ENCODE results near the gene DEFB114.

Gene DEFB114

DNA sequence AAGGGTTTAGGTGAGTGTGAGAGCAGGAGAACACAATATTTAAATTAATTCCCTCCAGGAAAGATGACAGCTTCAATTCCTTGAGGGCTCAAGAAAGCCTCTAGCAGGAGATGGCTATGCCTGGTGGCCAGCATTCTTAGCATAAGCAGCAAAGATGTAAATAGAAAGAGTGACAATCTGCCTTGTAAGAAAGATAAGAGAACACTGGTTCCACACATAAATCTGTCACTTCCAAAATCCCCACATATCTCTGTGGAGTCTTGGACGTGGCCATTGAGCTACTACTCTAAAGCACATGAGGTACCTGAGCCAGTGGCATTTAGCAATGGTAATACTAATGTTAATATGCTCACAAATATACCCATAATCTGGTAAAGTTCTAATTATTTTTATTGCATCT is 29.2 kb downstream of the DEFB114 start:
- DNase-seq, result no peak

DNA sequence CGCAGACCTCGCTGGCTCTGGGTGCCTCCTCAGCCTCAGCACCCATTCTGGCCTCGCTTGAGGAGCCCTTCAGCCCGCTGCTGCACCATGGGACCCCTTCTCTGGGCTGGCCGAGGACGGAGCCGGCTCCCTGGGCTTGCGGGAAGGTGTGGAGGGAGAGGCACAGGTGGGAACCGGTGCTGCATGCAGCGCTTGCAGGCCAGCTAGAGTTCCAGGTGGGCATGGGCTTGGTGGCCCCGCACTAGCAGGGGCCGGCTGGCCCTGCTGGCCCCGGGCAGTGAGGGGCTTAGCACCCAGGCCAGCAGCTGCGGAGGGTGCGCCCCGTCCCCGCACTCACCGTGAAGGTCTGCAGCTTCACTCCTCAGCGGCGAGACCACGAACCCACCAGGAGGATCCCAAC is 30.4 kb downstream of the DEFB114 start:
- no peak for DNase-seq

DNA sequence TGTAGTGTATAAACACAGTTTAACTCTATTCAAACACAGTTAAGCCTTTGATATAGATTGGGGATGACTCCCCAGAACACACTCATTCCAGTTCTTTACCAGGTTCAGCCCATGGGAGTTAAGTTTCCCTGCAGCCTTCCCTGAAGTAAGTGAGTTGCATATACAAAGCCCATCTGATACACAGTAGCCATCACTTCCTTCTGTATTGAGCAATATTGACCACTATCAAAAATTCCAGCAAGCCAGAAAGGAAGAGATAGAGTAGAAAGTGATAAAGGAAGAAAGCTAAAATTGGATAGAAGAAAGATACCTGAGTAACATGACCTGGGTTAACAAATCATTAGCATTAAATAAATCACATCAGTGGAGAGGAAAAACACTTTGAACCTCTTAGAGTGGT is 34.6 kb downstream of the DEFB114 start:
- no peak for DNase-seq

DNA sequence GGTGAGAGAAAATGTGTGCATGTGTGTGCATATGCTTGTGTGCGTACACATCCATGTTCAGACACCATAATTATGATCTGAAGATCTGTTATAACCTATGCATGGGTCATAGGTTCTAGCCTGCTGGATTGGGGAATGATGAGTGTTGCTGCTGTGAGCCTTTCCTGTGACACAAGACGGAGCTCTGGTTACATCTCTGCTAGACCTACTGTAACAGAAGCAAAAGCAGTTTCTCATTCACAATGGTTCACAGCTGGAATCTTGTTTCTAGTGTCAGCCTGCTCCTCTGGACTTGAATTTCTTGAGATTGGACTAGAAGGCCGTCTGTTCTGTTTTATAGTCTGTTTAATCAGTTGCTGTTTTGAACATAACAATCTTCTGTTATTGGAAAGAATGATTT is 40.1 kb downstream of the DEFB114 start:
- peak in 1 of 2 experiments; percentile 7 for DNase-seq

DNA sequence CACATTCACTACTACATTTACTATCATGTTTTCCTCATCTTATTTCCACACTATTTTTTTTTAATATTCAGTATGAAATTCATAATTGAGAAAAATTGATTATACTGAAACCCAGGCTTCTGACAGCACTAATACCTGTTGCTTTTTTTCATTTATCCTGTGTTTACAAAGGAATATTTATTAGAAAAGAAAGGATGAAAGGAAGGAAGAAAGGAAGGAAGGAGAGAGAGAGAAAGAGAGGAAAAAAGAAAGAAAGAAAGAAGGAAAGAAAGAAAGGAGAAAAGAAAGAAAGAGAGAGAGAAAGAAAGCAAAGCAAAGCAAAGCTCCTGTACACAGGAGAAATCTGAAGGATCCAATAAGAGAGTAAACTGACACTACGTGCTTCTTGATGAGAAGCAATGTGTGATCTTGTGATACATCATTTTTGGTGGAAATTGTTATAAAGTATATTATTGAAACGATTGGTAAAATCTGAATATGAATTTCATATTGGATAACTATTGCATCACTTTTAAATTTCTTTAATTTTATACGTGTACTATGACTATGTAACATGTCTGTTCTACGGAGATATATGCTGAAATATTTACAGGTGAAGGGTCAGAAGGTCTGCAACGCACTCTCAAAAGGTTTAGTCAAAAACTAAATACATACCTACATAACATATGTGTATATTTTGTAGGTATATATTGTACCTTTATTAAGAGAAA is 43.9 kb downstream of the DEFB114 start:
- no peak for DNase-seq

DNA sequence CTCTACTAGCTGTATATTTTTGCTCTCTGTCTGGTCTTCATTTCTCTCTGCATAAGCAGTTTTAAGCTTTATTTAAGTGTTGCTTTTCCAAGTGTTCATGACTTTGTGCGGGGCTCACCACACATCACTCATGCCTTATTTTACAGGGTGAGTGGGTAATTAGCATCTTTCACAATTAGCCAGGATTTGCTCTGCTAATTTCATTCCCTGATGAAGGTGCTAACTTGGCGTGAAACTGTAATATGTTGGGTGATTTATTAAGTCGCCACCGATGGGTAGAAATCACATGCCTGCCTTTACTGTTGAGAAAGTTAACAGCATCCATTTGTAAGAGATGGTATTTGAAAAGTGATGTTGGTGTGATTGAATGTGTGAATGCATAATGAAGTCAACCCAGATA is 44.7 kb downstream of the DEFB114 start:
- DNase-seq, result no peak

DNA sequence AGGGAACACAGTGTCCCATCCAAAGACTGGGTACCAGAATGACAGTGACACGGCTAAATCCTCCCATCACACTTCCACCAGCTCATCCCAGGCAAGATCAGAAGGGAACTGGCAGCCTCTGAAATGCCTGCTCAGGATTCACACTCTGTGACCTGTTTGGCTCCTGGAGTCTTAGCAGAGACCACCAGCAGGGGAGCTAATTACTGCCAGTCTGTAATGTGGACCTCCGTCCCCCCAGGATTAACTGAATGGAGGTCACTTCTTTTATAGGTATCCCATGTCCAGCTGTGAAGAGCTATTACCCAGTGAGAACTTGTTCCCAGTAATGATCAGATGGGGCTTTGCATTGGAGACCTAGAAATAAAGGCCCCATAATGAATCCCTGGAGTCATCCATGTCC is 45.2 kb downstream of the DEFB114 start:
- no peak for DNase-seq

DNA sequence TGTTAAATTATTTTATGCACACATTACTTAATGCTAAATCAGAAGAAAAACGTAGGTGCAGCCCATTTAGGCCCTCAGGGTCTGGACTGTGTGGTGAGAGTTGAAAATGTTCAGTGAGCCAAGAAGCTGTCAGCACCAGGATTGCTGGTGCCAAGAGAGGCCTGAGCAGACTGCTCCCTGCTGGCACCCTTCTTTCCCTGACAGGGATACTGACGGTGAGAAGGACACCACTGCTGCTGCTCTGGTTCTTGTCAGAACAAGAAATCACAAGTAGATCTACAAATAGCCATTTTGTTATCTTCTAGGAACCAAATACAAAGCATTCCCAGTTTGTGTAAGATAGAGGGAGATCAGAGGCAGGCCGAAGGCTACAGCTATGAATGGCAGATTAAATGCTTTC is 48.9 kb downstream of the DEFB114 start:
- peak; percentile 10 to 52 for DNase-seq

DNA sequence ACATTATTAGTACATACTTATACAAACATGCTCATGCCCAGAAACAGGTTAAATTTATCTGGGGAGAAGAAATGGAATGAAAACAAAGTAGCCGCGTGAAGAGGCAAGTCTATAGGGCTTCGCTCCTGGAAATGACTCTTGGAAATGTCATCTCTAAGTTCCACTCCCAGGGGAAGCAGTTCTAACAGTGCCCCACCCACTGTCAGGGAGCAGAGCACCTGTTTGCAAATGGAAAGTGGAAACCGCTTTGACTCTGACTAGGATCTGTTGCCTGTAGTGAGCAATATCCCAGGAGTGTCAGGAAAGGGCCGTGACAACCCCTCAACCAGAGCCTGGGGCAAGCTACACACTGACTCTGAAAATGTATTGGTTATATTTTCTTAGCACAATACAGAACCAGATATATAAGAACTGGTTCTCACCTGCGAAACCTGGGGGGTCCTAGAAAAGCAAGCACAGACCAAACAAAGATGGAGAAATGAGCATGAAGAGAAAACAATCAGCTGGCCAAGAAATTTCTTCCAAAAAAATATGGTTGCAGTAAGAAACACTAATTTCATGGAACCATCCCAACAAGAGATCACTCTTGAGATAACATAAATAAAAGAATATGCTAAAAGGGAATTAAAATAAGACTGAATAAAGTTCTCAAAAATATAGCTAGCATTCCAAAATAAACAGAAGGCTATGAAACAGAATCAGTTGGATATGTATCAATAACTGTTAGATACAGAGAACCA is 50.2 kb downstream of the DEFB114 start:
- peak; percentile 94 to 98 for DNase-seq

DNA sequence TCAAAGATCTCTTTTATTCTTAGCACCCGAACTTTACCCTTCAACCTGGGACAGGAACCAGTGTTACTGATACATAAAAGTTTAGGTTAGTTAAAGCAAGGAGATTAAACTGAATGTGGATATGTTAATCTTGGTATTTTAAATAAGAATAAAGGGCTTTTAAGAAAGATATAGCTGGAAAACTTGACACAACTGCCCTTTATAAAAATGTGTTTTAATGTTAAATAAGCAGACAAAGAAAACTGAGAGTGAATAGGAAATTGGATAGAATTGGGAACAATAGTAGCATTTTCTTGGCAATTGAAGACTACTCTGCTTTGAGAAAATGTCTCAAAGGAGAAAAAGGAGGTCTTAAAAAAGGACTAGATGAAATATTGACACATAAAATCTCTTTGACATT is 51.8 kb downstream of the DEFB114 start:
- no peak for DNase-seq

DNA sequence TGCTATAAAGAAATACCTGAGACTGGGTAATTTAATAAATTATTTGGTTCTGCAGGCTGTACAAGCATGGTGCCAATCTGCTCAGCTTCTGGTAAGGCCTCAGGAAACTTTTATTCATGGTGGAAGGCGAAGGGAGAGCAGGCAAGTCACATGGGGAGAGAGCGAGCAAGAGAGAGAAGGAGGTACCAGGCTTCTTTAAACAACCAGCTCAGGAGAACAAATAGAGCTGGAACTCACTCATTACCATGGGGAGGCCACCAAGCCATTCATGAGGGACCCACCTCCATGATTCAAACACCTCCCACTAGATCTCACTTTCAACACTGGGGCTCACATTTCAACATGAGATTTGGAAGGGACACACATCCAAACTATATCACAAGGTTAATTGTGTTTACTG is 52.7 kb downstream of the DEFB114 start:
- DNase-seq, result peak; percentile 60 to 68

Data from NCI-H526 (cell line).